ENCODE measurements around the gene SERPINA3. TPM values are rescaled to one million over a fixed set of nuclear protein-coding genes. Genes with fewer than 3 reads are reported as not detected.

The SERPINA3 gene
- total RNA-seq, 1 experiment from 2014 or later: 3.5 TPM

GRCh38 chr14:94573475-94574277, 38.5 kb upstream of the SERPINA3 start:
- Mint-ChIP-seq H3K27me3 (ENCODE audit: low read depth) (no peaks in the 10 kb centered on the region; the same call in 1 of the 2 replicates), H3K4me1 (no peaks in the 10 kb centered on the region), H3K4me3 (no peak overlapping the region), H3K9me3 (peaks cover 2% of the 10 kb centered on the region; the same call in 1 of the 2 replicates), H3K27ac (no peak overlapping the region), H3K36me3 (no peaks in the 10 kb centered on the region)
- no peak for ATAC-seq
- no peak for TF ChIP-seq NFATC4 (CRISPR knock-in tag; IDR thresholded peaks at IDR 0.05)
- DNase-seq (ENCODE audit: low spot score): no peak
- CTCF ChIA-PET: no interaction called here
- POLR2A ChIA-PET: no interaction called here

GRCh38 chr14:94574336-94574735, 37.9 kb upstream of the SERPINA3 start:
- Mint-ChIP-seq H3K27me3 (ENCODE audit: low read depth) (no peaks in the 10 kb centered on the region), H3K27ac (no peak overlapping the region), H3K9me3 (peaks cover 9% of the 10 kb centered on the region), H3K36me3 (no peaks in the 10 kb centered on the region), H3K4me3 (no peak overlapping the region), H3K4me1 (no peaks in the 10 kb centered on the region)
- CTCF ChIA-PET: no interaction called here
- DNase-seq (ENCODE audit: low spot score): no peak
- POLR2A ChIA-PET: no interaction called here
- no peak for TF ChIP-seq PRDM15 (CRISPR knock-in tag; IDR thresholded peaks at IDR 0.05)
- no peak for TF ChIP-seq CREB1 (CRISPR knock-in tag; IDR thresholded peaks at IDR 0.05)
- TF ChIP-seq MAX (CRISPR knock-in tag; IDR thresholded peaks at IDR 0.05): no peak
- TF ChIP-seq JAZF1 (CRISPR knock-in tag; IDR thresholded peaks at IDR 0.05): no peak
- no peak for TF ChIP-seq E2F5 (CRISPR knock-in tag; IDR thresholded peaks at IDR 0.05)
- no peak for TF ChIP-seq ZMAT4 (CRISPR knock-in tag; IDR thresholded peaks at IDR 0.05)
- no peak for TF ChIP-seq ARID4B (CRISPR knock-in tag; IDR thresholded peaks at IDR 0.05; ENCODE audit: borderline replicate concordance)
- TF ChIP-seq ATF1 (CRISPR knock-in tag; IDR thresholded peaks at IDR 0.05): no peak
- TF ChIP-seq ESRRA (CRISPR knock-in tag; IDR thresholded peaks at IDR 0.05; ENCODE audit: borderline replicate concordance): no peak
- TF ChIP-seq GABPB1 (CRISPR knock-in tag; IDR thresholded peaks at IDR 0.05): no peak
- no peak for TF ChIP-seq HMGA2 (CRISPR knock-in tag; IDR thresholded peaks at IDR 0.05)
- TF ChIP-seq AR (CRISPR knock-in tag; IDR thresholded peaks at IDR 0.05): no peak
- TF ChIP-seq IRF1 (CRISPR knock-in tag; IDR thresholded peaks at IDR 0.05): no peak
- TF ChIP-seq ZNF232 (CRISPR knock-in tag; IDR thresholded peaks at IDR 0.05): no peak
- no peak for TF ChIP-seq ATF2 (CRISPR knock-in tag; IDR thresholded peaks at IDR 0.05; ENCODE audit: borderline replicate concordance, low read depth)
- TF ChIP-seq ZBTB43 (CRISPR knock-in tag; IDR thresholded peaks at IDR 0.05): no peak
- no peak for TF ChIP-seq OVOL2 (CRISPR knock-in tag; IDR thresholded peaks at IDR 0.05; ENCODE audit: borderline replicate concordance)
- ATAC-seq: no peak
